Measurements from ENCODE around the gene CLN3.

DNA sequence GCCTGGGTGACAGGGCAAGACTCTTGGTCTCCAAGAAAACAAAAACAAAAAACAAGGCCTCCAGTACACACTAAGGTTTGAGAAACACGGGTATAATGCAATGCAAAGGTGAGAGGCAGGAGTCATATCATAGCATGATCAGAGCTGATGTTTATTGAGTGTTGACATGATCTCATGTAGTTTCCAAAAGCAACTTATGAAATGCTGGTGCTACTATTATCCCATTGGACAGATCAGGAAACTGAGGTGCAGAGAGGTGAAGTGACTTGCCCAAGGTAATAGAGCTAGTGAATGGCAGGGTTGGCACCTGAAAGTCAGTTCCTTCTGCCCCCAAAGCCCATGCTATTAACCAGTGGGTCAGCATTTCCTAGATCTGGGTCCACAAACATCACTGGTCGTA is 16.7 kb downstream of the CLN3 start:
- TF ChIP-seq POLR2AphosphoS5 (IDR thresholded peaks at IDR 0.05) (no peak), EP300 (IDR thresholded peaks at IDR 0.05) (no peak), POLR2A (IDR thresholded peaks at IDR 0.05) (no peak)
- TF ChIP-seq, protein P1, sequence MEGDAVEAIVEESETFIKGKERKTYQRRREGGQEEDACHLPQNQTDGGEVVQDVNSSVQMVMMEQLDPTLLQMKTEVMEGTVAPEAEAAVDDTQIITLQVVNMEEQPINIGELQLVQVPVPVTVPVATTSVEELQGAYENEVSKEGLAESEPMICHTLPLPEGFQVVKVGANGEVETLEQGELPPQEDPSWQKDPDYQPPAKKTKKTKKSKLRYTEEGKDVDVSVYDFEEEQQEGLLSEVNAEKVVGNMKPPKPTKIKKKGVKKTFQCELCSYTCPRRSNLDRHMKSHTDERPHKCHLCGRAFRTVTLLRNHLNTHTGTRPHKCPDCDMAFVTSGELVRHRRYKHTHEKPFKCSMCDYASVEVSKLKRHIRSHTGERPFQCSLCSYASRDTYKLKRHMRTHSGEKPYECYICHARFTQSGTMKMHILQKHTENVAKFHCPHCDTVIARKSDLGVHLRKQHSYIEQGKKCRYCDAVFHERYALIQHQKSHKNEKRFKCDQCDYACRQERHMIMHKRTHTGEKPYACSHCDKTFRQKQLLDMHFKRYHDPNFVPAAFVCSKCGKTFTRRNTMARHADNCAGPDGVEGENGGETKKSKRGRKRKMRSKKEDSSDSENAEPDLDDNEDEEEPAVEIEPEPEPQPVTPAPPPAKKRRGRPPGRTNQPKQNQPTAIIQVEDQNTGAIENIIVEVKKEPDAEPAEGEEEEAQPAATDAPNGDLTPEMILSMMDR (IDR thresholded peaks at IDR 0.05) = no peak
